ENCODE data around the gene CPT1B.

DNA sequence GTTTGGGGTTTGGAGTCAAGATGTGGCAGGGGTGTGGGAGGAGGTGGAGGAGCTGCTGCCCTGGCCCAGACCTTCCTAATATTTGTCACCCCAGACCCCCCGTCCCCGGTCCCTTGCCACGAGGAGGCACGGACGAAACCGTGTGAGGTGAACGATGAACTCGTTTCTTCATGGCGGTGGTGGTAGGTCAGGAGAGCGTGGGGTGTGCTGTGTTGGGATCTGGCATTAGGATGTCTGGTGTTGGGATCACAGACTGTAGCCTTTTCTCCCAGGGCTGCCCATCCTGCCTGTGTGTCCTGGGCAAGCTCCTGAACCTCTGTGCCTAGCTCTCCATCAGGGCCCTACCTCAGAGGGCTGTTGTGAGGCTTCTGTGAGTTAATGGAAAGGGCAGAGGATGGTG, 30.8 kb upstream of the CPT1B start:
- TF ChIP-seq, protein P1, sequence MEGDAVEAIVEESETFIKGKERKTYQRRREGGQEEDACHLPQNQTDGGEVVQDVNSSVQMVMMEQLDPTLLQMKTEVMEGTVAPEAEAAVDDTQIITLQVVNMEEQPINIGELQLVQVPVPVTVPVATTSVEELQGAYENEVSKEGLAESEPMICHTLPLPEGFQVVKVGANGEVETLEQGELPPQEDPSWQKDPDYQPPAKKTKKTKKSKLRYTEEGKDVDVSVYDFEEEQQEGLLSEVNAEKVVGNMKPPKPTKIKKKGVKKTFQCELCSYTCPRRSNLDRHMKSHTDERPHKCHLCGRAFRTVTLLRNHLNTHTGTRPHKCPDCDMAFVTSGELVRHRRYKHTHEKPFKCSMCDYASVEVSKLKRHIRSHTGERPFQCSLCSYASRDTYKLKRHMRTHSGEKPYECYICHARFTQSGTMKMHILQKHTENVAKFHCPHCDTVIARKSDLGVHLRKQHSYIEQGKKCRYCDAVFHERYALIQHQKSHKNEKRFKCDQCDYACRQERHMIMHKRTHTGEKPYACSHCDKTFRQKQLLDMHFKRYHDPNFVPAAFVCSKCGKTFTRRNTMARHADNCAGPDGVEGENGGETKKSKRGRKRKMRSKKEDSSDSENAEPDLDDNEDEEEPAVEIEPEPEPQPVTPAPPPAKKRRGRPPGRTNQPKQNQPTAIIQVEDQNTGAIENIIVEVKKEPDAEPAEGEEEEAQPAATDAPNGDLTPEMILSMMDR (conservative IDR thresholded peaks at IDR 0.05; ENCODE audit: low read depth, low read length), result no peak
- TF ChIP-seq, protein P2, sequence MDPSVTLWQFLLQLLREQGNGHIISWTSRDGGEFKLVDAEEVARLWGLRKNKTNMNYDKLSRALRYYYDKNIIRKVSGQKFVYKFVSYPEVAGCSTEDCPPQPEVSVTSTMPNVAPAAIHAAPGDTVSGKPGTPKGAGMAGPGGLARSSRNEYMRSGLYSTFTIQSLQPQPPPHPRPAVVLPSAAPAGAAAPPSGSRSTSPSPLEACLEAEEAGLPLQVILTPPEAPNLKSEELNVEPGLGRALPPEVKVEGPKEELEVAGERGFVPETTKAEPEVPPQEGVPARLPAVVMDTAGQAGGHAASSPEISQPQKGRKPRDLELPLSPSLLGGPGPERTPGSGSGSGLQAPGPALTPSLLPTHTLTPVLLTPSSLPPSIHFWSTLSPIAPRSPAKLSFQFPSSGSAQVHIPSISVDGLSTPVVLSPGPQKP (IDR thresholded peaks at IDR 0.05; ENCODE audit: borderline replicate concordance, low read depth, low read length), result no peak
- TF ChIP-seq BHLHE40 (IDR thresholded peaks at IDR 0.05; ENCODE audit: low read depth, low read length) (no peak), POLR2A (IDR thresholded peaks at IDR 0.05; ENCODE audit: low read depth, low read length) (no peak), CHD1 (IDR thresholded peaks at IDR 0.05; ENCODE audit: low read depth, low read length) (no peak)

Data from IMR-90 (cell line).